Stomach (tissue), 9 donors: Measurements from ENCODE around the gene CYP4V2. TPM values are rescaled to one million over a fixed set of nuclear protein-coding genes. Genes with fewer than 3 reads are reported as not detected.

Source experiments
- DNase-seq, 2 donors: peaks; one replicate each; pipeline versions ENCODE4 v3.0.0 to v3.0.0-alpha.2; 2013 to 2019
- H3K27ac ChIP-seq, 5 donors: fragments of 200-600 bp in 4 of 5; sonication (generic) in 4 of 5; one replicate each; pipeline ENCODE4 v1.5.1; 2013 to 2019; ENCODE audit warnings: mild to moderate bottlenecking in 1 of 5, moderate library complexity in 1 of 5
- H3K27me3 ChIP-seq, 3 donors: fragments of 200-600 bp; sonication (generic); one replicate each; pipeline ENCODE4 v1.5.1; 2017 to 2019; ENCODE audit warnings: mixed run types in 1 of 3
- H3K36me3 ChIP-seq, 4 donors: fragments of 200-600 bp; sonication (generic); 1 replicate in 3 of 4; 2 replicates in 1 of 4; pipeline ENCODE4 v1.5.1; 2016 to 2019
- H3K4me1 ChIP-seq, 4 donors: fragments of 200-600 bp; sonication (generic); one replicate each; pipeline ENCODE4 v1.5.1; 2016 to 2019
- H3K4me3 ChIP-seq, 4 donors: fragments of 200-600 bp; sonication (generic) in 3 of 4; one replicate each; pipeline ENCODE4 v1.5.1; 2016 to 2019; ENCODE audit warnings: mild to moderate bottlenecking in 1 of 4
- H3K9me3 ChIP-seq, 4 donors: fragments of 200-600 bp; sonication (generic); one replicate each; pipeline ENCODE4 v1.5.1; 2016 to 2019
- CTCF ChIP-seq, 7 experiments: fragments of 450-650 bp in 4 of 7; fragments of 200-600 bp in 3 of 7; sonication (generic) in 3 of 7; IDR thresholded peaks; one replicate each; pipeline ENCODE4 v1.5.1; 2016 to 2019; ENCODE audit warnings: antibody characterized with exemption in 7 of 7, control low read depth in 2 of 7, mild to moderate bottlenecking in 1 of 7
- EP300 ChIP-seq: sonication (generic); formaldehyde crosslinking; IDR thresholded peaks from one replicate; pipeline ENCODE4 v1.6.1; 2017; ENCODE audit warnings: antibody characterized with exemption
- POLR2A ChIP-seq, 4 donors: fragments of 450-650 bp; IDR thresholded peaks; one replicate each; pipeline ENCODE4 v1.6.1; 2016; ENCODE audit warnings: antibody characterized with exemption in 4 of 4, control low read depth in 2 of 4, mild to moderate bottlenecking in 1 of 4, moderate library complexity in 1 of 4
- POLR2AphosphoS5 ChIP-seq, 3 donors: sonication (generic); formaldehyde crosslinking; IDR thresholded peaks; one replicate each; pipeline ENCODE4 v1.6.1; 2016; ENCODE audit warnings: antibody characterized with exemption in 3 of 3
- WGBS, 5 donors: extraction: QIAGEN DNeasy Blood & Tissue Kit in 3 of 5; methylation state at CpG; one replicate each; pipeline versions ENCODE4 v1.1.5 to v1.1.7; 2013 to 2018; 5-methylcytosine and 5-hydroxymethylcytosine counted together
- intact Hi-C: fragments of 100-400 bp; cut with DNase I; formaldehyde crosslinking; loops from one replicate; pipeline ENCODE4 v1.15.1; 2023; ENCODE audit warnings: low total_unique reads
- polyA plus RNA-seq, 3 donors: library from polyadenylated mRNA; stranded (reverse); fragments of 200-250 nt; gene quantifications; one replicate each; pipeline ENCODE4 v1.2.3, GENCODE V29; 2013
- total RNA-seq, 5 donors: library from RNA; depleted of rRNA; stranded (reverse); fragments of >200 nt; gene quantifications; one replicate each; pipeline versions ENCODE4 v1.1.0 to v1.2.3, GENCODE V29; 2014 to 2016
- donor health status: healthy with polysubstance abuse.
- donor health status: Bipolar disorder and iron deficiency.
- donor health status: healthy.

The CYP4V2 gene
- total and polyA plus RNA-seq, 8 donors = 6.0 to 33.2 (median 12.4) TPM

- Histone ChIP-seq H3K4me3 (no peak overlapping the region), H3K27ac (peak overlapping the region; percentile 69 to 99 (median 97)), H3K4me1 (peaks cover 12 to 41% (median 31%) of the 10 kb centered on the region in 4 donors), H3K36me3 (peaks cover 0 to 5% (median 2%) of the 10 kb centered on the region in 4 donors), H3K27me3 (no peaks in the 10 kb centered on the region), H3K9me3 (no peaks in the 10 kb centered on the region)
- WGBS, 5 donors = 26 to 54% (median 44%) methylated on average over 4 of the region's 4 CpGs
- intact Hi-C loops = no loop called here
- DNase-seq = peak in 1 of 2 donors; percentile 34
- no peak for TF ChIP-seq EP300
- TF ChIP-seq CTCF (IDR thresholded peaks at IDR 0.05) = no peak
- no peak for TF ChIP-seq POLR2AphosphoS5 (IDR thresholded peaks at IDR 0.05)
- no peak for TF ChIP-seq POLR2A (IDR thresholded peaks at IDR 0.05)
These were observed 1.7 kb upstream of the CYP4V2 start for GRCh38 chr4:186189656-186190055.

GRCh38 chr4:186190581-186191199, 677 bp upstream of the CYP4V2 start:
- no peak for TF ChIP-seq POLR2AphosphoS5 (IDR thresholded peaks at IDR 0.05)
- no peak for TF ChIP-seq CTCF (IDR thresholded peaks at IDR 0.05)
- no peak for TF ChIP-seq EP300
- no peak for TF ChIP-seq POLR2A (IDR thresholded peaks at IDR 0.05)
- H3K9me3 ChIP-seq = no peaks in the 10 kb centered on the region
- H3K27ac ChIP-seq = peak overlapping the region; percentile 95 to 99 (median 97)
- WGBS, 5 donors = 0 to 1% (median 1%) methylated on average over 21 to 34 of the region's 34 CpGs
- peaks cover 0 to 15% (median 10%) of the 10 kb centered on the region in 4 donors for H3K36me3 ChIP-seq
- peaks cover 12 to 41% (median 31%) of the 10 kb centered on the region in 4 donors for H3K4me1 ChIP-seq
- H3K4me3 ChIP-seq = peak overlapping the region; percentile 75 to 90 (median 78)
- intact Hi-C loops = no loop called here
- H3K27me3 ChIP-seq = no peaks in the 10 kb centered on the region
- DNase-seq = no peak

GRCh38 chr4:186192066-186192612, 772 bp downstream of the CYP4V2 start:
- H3K4me1 ChIP-seq = peaks cover 12 to 41% (median 31%) of the 10 kb centered on the region in 4 donors

GRCh38 chr4:186193851-186194250, 2.5 kb downstream of the CYP4V2 start:
- H3K27me3 ChIP-seq = no peaks in the 10 kb centered on the region
- no peak for DNase-seq
- peaks cover 0 to 39% (median 33%) of the 10 kb centered on the region in 4 donors for H3K36me3 ChIP-seq
- WGBS, 5 donors = 93 to 97% (median 95%) methylated on average over 5 of the region's 5 CpGs
- intact Hi-C loops = no loop called here
- no peak overlapping the region for H3K27ac ChIP-seq
- TF ChIP-seq EP300 (no peak), POLR2AphosphoS5 (IDR thresholded peaks at IDR 0.05) (no peak), POLR2A (IDR thresholded peaks at IDR 0.05) (no peak), CTCF (IDR thresholded peaks at IDR 0.05) (no peak)
- peaks cover 12 to 40% (median 31%) of the 10 kb centered on the region in 4 donors for H3K4me1 ChIP-seq
- H3K9me3 ChIP-seq = no peaks in the 10 kb centered on the region
- no peak overlapping the region for H3K4me3 ChIP-seq

More at GRCh38 chr4:186192066-186192612, 772 bp downstream of the CYP4V2 start:
- Histone ChIP-seq H3K27me3 (no peaks in the 10 kb centered on the region), H3K27ac (peak overlapping the region; percentile 95 to 99 (median 97)), H3K4me3 (peak overlapping the region; percentile 75 to 90 (median 78)), H3K36me3 (peaks cover 0 to 27% (median 22%) of the 10 kb centered on the region in 4 donors), H3K9me3 (no peaks in the 10 kb centered on the region)
- TF ChIP-seq CTCF (IDR thresholded peaks at IDR 0.05) (no peak), POLR2AphosphoS5 (IDR thresholded peaks at IDR 0.05) (no peak), EP300 (no peak), POLR2A (IDR thresholded peaks at IDR 0.05) (no peak)
- peak; percentile 35 to 69 for DNase-seq
- WGBS, 5 donors = 0 to 4% (median 2%) methylated on average over 19 to 22 of the region's 22 CpGs
- intact Hi-C loops = no loop called here
